ENCODE results near the gene PTDSS2. TPM values are rescaled to one million over a fixed set of nuclear protein-coding genes. Genes with fewer than 3 reads are reported as not detected.

Gene PTDSS2
- total RNA-seq, 2 experiments from 2014 or later = 24.6 to 26.1 TPM

DNA sequence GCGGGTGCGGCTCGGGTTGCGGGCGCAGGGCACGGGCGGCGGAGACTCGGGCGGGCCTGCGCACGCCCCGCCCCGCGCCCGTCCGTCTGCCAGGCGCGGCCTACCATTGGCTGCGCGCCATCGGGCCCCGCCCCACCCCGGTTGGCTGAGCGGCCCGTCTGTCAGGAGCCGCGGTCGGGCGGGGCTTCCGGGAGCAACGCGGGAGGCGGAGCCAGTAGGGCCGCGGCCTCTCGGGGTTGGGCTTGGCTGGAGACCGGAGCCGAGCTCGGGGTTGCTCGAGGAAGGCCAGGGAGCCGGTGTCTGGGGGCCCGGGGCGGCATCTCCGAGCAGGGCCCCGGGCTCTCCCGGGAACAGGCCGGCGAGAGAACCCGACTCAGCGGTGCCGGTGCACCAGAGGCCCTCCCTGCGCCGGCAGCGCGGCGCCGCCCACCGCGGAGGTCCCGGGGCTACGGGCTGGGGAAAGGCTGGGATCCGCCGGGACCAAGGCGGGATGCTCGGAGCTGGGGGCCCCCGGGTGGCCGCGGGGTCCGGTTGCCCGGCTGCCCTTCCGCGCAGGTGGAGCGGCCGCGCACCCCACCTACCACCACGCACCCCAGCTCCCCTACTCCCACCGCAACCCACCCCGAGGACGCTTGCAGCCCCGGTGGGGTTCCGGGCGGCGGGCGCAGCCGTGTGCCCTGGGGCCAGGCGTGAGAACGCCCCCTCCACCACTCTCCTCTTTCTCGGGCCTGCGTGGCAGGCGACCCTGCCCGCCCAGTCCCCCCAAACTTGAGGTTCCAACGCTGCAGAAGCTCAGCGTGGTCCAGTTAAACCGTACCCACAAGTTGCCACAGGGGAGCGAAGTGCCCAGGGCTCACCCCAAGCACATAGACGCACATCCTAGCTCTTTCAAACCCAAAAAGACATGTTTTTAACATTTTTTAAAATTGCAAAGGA lies 85.7 kb downstream of the PTDSS2 start, which contains the start of gene HRAS:
Gene HRAS (minus strand): TSS at position 58 of the 936 bp plus-strand sequence.
- Mint-ChIP-seq H3K4me1 (ENCODE audit: low read depth) (peaks cover 26% of the 10 kb centered on the region), H3K27ac (peak within 1 kb of the TSS; percentile 93), H3K36me3 (ENCODE audit: low read depth) (peaks cover 2% of the 10 kb centered on the region), H3K9me3 (ENCODE audit: insufficient read depth) (no peaks in the 10 kb centered on the region), H3K4me3 (peak within 1 kb of the TSS; percentile 88), H3K27me3 (ENCODE audit: low read depth) (no peaks in the 10 kb centered on the region)
- DNase-seq (peak; percentile 96), ATAC-seq (peak; percentile 88)
- CTCF ChIA-PET = interaction anchor here (1.0 to 1.5 kb wide), 4 partner anchors 17 to 212 kb away, joined by 3 to 15 read pairs (median 8); partner anchors contain the start of gene TALDO1
- POLR2A ChIA-PET = interaction anchor here (0.6 to 1.9 kb wide), 8 partner anchors 29 to 285 kb away, joined by 3 to 6 read pairs (median 4); partner anchors contain the start of genes PHRF1 and RNH1

DNA sequence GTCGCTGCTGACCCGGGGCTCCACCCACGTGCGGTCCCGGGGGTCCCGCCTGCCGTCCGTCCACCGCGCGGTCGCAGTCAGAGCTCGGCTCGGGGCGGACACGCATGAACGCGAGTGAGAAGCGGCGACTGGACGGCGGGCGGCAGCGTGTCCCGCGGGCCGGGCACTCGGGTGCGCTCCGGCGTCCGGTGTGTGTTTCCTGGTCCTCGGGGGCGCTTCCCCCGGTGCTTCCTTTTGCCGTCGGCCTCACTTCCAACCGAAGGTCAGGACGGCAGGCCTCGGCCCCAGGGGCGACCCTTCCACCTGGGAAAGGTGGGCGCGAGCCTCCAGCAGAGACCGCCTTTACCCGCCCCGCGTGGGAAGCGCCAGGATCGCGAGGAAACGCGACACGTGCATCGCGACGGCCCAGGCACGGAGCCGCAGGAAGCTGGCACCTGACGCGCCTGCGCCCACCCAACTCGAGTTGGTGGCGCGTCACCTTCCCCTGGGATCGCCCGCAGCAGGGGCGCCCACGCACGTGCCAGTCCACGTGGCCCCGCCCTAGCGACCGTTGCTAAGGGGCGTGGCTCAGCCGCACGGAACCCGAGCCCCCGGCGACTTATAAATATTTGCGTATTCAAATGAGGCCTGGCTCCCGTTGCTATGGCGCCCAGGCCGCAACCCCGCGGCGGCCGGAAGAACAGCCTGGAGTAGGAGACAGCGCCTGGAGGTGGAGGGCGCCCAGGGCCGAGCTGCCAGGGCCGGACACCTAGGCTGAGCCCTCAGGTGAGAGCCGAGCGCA lies 87.0 kb downstream of the PTDSS2 start, which contains the start of gene LRRC56:
Gene LRRC56 (plus strand): TSS at position 687 of the 781 bp plus-strand sequence. CDS start 3,158 bp downstream, outside the sequence.
- Mint-ChIP-seq H3K36me3 (ENCODE audit: low read depth) (peaks cover 2% of the 10 kb centered on the region), H3K27ac (peak within 1 kb of the TSS; percentile 93), H3K4me3 (peak within 1 kb of the TSS; percentile 88), H3K9me3 (ENCODE audit: insufficient read depth) (no peaks in the 10 kb centered on the region), H3K27me3 (ENCODE audit: low read depth) (no peaks in the 10 kb centered on the region), H3K4me1 (ENCODE audit: low read depth) (peaks cover 26% of the 10 kb centered on the region)
- ChIA-PET CTCF (interaction anchor here (1.0 to 1.9 kb wide), 4 partner anchors 17 to 189 kb away, joined by 5 to 15 read pairs (median 9); no protein-coding TSS in a partner anchor), POLR2A (interaction anchor here (1.0 to 1.6 kb wide), 4 partner anchors 32 to 250 kb away, joined by 3 to 5 read pairs (median 4); no protein-coding TSS in a partner anchor)
- peak; percentile 40 for ATAC-seq
- DNase-seq = peak; percentile 91

DNA sequence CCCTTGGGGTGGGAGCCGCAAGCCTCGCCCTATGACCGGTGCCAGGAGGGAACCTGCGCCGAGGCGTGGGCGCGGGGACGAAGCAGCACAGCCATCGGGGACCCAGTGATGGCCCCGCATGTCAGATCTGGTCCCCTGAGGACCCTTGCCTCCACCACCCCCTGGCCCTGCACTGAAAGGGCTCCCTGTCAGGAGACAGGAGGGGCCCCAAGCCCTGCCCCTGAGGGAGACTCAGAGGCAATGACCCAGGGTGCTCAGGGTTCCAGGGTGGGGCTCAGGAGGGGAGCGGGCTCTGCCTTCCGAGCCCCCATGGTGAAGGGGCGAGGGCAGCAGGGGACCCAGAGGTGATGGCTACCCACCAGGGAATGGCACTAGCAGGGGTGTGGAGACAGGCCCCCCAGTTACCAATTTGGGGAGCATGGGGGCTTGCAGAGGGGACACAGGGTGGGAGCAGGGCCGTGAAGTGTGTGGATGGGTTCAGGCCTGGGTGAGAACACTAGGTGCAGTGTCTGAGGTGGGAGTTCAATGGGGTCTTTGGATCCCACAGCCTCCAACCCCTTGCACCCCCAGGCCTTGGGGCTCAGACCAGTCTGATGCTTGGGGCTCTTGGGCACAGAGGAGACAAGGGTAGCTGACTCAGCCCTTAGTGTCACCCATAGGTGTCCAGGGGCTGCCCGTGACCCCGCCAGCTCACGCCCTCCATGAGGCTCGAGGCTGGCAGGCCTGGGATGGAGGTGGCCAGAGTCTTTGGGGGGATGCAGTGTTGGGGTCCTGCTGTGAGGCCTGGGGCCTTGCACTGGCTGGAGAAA lies 87.7 kb downstream of the PTDSS2 start:
- ChIA-PET CTCF (interaction anchor here (1.9 kb wide), 1 partner anchor 17 kb away, joined by 7 read pairs; no protein-coding TSS in a partner anchor), POLR2A (interaction anchor here (1.2 to 1.6 kb wide), 3 partner anchors 17 to 31 kb away, joined by 3 to 4 read pairs (median 4); no protein-coding TSS in a partner anchor)
- Mint-ChIP-seq H3K9me3 (ENCODE audit: insufficient read depth) (no peaks in the 10 kb centered on the region), H3K4me1 (ENCODE audit: low read depth) (peaks cover 26% of the 10 kb centered on the region), H3K27ac (peak overlapping the region; percentile 93), H3K27me3 (ENCODE audit: low read depth) (no peaks in the 10 kb centered on the region), H3K36me3 (ENCODE audit: low read depth) (no peaks in the 10 kb centered on the region), H3K4me3 (peak overlapping the region; percentile 51)
- ATAC-seq (no peak), DNase-seq (no peak)

DNA sequence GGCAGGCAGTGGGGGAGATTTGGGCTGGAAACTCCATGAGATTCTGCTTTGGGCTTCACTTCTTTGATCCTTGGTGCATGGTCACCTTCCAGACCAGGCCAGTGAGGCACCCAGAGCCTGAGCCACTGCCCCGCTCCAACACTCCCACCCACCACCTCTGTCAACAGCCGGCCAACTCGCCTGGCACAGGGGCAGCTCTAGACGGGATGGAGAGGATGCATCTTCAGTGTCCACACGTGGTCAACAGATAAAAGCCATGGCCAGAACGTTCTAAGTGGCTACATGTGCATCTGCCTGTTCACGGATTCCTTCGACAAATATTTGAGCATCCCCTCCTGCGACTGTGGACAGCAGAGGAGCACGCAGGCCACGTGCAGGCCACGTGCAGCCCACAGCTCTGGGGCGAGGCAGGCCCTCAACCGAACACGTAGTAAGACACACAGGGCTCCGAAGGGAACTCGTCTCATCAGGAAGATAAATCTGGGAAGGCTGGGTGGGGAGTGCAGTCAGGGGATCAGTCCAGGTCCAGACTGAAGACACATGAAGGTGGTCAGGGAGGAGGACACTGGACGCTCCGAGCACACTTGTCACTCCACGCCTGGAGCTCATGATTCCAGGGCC lies 88.5 kb downstream of the PTDSS2 start:
- H3K27me3 Mint-ChIP-seq (ENCODE audit: low read depth) = no peaks in the 10 kb centered on the region
- DNase-seq (no peak), ATAC-seq (no peak)
- H3K36me3 Mint-ChIP-seq (ENCODE audit: low read depth) = no peaks in the 10 kb centered on the region
- H3K9me3 Mint-ChIP-seq (ENCODE audit: insufficient read depth) = no peaks in the 10 kb centered on the region
- H3K27ac Mint-ChIP-seq = no peak overlapping the region
- POLR2A ChIA-PET = interaction anchor here (0.6 to 1.3 kb wide), 3 partner anchors 16 to 187 kb away, joined by 3 to 4 read pairs (median 3); no protein-coding TSS in a partner anchor
- H3K4me3 Mint-ChIP-seq = no peak overlapping the region
- CTCF ChIA-PET = interaction anchor here (1.9 kb wide), 1 partner anchor 16 kb away, joined by 7 read pairs; no protein-coding TSS in a partner anchor
- H3K4me1 Mint-ChIP-seq (ENCODE audit: low read depth) = peaks cover 26% of the 10 kb centered on the region

DNA sequence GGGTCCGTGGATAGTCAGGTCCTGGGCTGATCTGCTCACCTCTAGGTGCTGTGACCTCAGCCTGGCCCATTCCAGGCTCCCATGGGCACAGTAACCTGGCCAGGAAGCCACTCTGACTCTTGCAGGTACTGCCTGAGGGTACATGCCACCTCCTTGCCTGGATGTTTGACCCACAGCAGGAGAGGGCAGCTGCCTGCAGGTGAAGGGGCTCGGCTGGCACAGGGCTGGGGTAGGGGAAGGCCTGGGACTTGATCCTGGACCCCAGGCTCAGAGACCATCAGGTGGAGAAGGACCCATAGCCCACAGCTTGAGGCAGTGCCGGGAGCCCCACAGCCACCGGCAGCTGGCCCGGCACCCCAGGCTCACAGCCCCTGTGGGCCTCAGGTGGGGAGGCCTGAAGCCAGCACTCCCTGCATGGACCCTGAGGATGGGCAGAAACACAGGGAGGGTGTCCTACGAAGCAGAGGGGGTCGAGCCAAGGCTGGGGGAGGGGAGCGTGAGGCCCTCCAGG lies 89.9 kb downstream of the PTDSS2 start:
- DNase-seq (no peak), ATAC-seq (no peak)
- Mint-ChIP-seq H3K4me3 (no peak overlapping the region), H3K27ac (no peak overlapping the region), H3K4me1 (ENCODE audit: low read depth) (peaks cover 20% of the 10 kb centered on the region), H3K27me3 (ENCODE audit: low read depth) (no peaks in the 10 kb centered on the region), H3K9me3 (ENCODE audit: insufficient read depth) (no peaks in the 10 kb centered on the region), H3K36me3 (ENCODE audit: low read depth) (no peaks in the 10 kb centered on the region)
- POLR2A ChIA-PET = no interaction called here
- CTCF ChIA-PET = no interaction called here

Other genes starting within 250 kb of the PTDSS2 start
- 10 to 100 TPM; 33.8 to 34.2 TPM for gene BET1L, start 242.9 kb upstream of the PTDSS2 start, total RNA-seq
- 100 to 1,000 TPM; 121 to 126 TPM for gene RIC8A, start 242.6 kb upstream of the PTDSS2 start, total RNA-seq
- 10 to 100 TPM; 13.1 to 15.0 TPM for gene SIRT3, start 213.9 kb upstream of the PTDSS2 start, total RNA-seq
- 100 to 1,000 TPM; 164 to 173 TPM for gene PSMD13, start 213.3 kb upstream of the PTDSS2 start, total RNA-seq
- 10 to 100 TPM; 29.7 to 30.8 TPM for gene NLRP6, start 171.9 kb upstream of the PTDSS2 start, total RNA-seq
- gene PGGHG, start 161.2 kb upstream of the PTDSS2 start, total RNA-seq = 100 to 1,000 TPM; 487 to 541 TPM
- not detected for gene IFITM5, start 150.8 kb upstream of the PTDSS2 start, total RNA-seq
- gene IFITM2, start 142.5 kb upstream of the PTDSS2 start, total RNA-seq = 1,000 to 10,000 TPM; 2,197 to 2,304 TPM
- gene IFITM1, start 136.2 kb upstream of the PTDSS2 start, total RNA-seq = 1,000 to 10,000 TPM; 1,265 to 1,278 TPM
- 100 to 1,000 TPM; 174 to 182 TPM for gene IFITM3, start 129.4 kb upstream of the PTDSS2 start, total RNA-seq
- under 1 TPM; 0.26 to 0.52 TPM for gene B4GALNT4, start 80.8 kb upstream of the PTDSS2 start, total RNA-seq
- under 1 TPM in 1 of 2 experiments, not detected in 1; 0.13 TPM for gene PKP3, start 56.1 kb upstream of the PTDSS2 start, total RNA-seq
- 100 to 1,000 TPM; 160 to 168 TPM for gene SIGIRR, start 35.3 kb upstream of the PTDSS2 start, total RNA-seq
- gene ANO9, start 8.3 kb upstream of the PTDSS2 start, total RNA-seq = 10 to 100 TPM; 72.6 to 78.9 TPM
- gene RNH1, start 57.0 kb downstream of the PTDSS2 start, total RNA-seq = 100 to 1,000 TPM; 104 to 105 TPM
- 10 to 100 TPM; 58.7 to 68.9 TPM for gene HRAS, start 85.3 kb downstream of the PTDSS2 start, total RNA-seq
- gene LRRC56, start 87.2 kb downstream of the PTDSS2 start, total RNA-seq = 1 to 10 TPM; 1.9 to 2.2 TPM
- gene LMNTD2, start 110.5 kb downstream of the PTDSS2 start, total RNA-seq = under 1 TPM; 0.34 to 0.81 TPM
- gene RASSF7, start 110.7 kb downstream of the PTDSS2 start, total RNA-seq = 10 to 100 TPM; 32.2 to 36.1 TPM
- gene PHRF1, start 126.2 kb downstream of the PTDSS2 start, total RNA-seq = 10 to 100 TPM; 53.7 to 58.1 TPM
- 100 to 1,000 TPM; 120 to 136 TPM for gene IRF7, start 165.7 kb downstream of the PTDSS2 start, total RNA-seq
- gene CDHR5, start 174.7 kb downstream of the PTDSS2 start, total RNA-seq = not detected
- not detected for gene SCT, start 176.9 kb downstream of the PTDSS2 start, total RNA-seq
- gene DRD4, start 187.0 kb downstream of the PTDSS2 start, total RNA-seq = under 1 TPM; 0.42 to 0.76 TPM
- 10 to 100 TPM; 34.1 to 36.7 TPM for gene DEAF1, start 244.9 kb downstream of the PTDSS2 start, total RNA-seq
- gene TMEM80, start 245.5 kb downstream of the PTDSS2 start, total RNA-seq = 10 to 100 TPM; 27.1 to 29.8 TPM